ENCODE data around the gene PARP16.

DNA sequence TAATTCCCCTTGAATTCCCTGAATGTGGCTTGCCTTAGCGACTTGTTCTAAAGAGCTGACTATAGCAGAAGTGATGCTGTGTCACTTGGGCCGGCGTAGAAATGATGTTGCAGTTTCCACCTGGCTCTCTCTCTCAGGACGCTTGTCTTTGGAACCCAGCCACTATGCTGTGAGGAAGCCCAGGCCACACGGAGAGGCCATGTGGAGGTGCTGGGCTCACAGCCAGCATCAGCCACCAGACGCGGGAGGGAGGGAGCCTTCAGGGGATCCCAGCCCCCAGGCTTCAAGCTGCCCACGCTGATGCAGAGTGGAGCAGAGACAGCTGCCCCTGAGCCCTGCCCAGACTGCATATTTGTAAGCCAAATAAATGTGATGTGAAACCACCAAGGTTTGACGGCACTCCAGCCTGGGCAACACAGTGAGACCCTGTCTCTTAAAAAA is 36.4 kb upstream of the PARP16 start:
- TF ChIP-seq CTCF (IDR thresholded peaks at IDR 0.05; ENCODE audit: borderline replicate concordance, extremely low read depth, low read length, poor library complexity, severe bottlenecking) (no peak), EZH2 (IDR thresholded peaks at IDR 0.05; ENCODE audit: borderline replicate concordance, low read depth, low read length, severe bottlenecking) (no peak)

Data from DND-41 (cell line).